Ovary (tissue), 9 donors: Measurements from ENCODE around the gene FGD3. TPM values are rescaled to one million over a fixed set of nuclear protein-coding genes. Genes with fewer than 3 reads are reported as not detected.

Experiments used
- DNase-seq, 5 donors: peaks; one replicate each; pipeline ENCODE4 v3.0.0-alpha.2; 2019 to 2020
- H3K27ac ChIP-seq, 2 donors: fragments of 200-600 bp; one replicate each; pipeline versions ENCODE4 v1.5.1 to v1.8.0; 2019 to 2022
- H3K27me3 ChIP-seq: fragments of 200-600 bp; one replicate; pipeline ENCODE4 v1.8.0; 2022
- H3K36me3 ChIP-seq: fragments of 200-600 bp; sonication (generic); one replicate; pipeline ENCODE4 v1.5.1; 2019
- H3K4me1 ChIP-seq: one replicate; pipeline ENCODE4 v1.8.1; 2013; ENCODE audit warnings: mild to moderate bottlenecking, moderate library complexity; ENCODE audit not compliant: insufficient read depth
- H3K4me3 ChIP-seq: fragments of 200-600 bp; sonication (generic); one replicate; pipeline ENCODE4 v1.5.1; 2017
- H3K9me3 ChIP-seq, 2 donors: fragments of 200-600 bp in 1 of 2; sonication (generic) in 1 of 2; one replicate each; pipeline versions ENCODE4 v1.5.1 to v1.8.1; 2013 to 2019; ENCODE audit warnings: mild to moderate bottlenecking in 1 of 2, moderate library complexity in 1 of 2
- CTCF ChIP-seq, 3 donors: fragments of 450-650 bp in 2 of 3; fragments of 200-600 bp in 1 of 3; IDR thresholded peaks; one replicate each; pipeline versions ENCODE4 v1.5.1 to v1.8.0; 2016 to 2022; ENCODE audit warnings: antibody characterized with exemption in 3 of 3, mild to moderate bottlenecking in 1 of 3
- EP300 ChIP-seq: sonication (generic); formaldehyde crosslinking; IDR thresholded peaks from one replicate; pipeline ENCODE4 v1.6.1; 2017; ENCODE audit warnings: antibody characterized with exemption
- POLR2A ChIP-seq: fragments of 450-650 bp; IDR thresholded peaks from one replicate; pipeline ENCODE4 v1.6.1; 2017; ENCODE audit warnings: antibody characterized with exemption, mild to moderate bottlenecking, moderate library complexity
- WGBS, 3 donors: extraction: QIAGEN DNeasy Blood & Tissue Kit in 1 of 3; methylation state at CpG; one replicate each; pipeline versions ENCODE4 v1.1.5 to v1.1.7; 2013 to 2017; 5-methylcytosine and 5-hydroxymethylcytosine counted together
- intact Hi-C, 4 donors: fragments of 100-400 bp; cut with DNase I; formaldehyde crosslinking; loops; one replicate each; pipeline versions ENCODE4 v1.11.0 to v1.15.1; 2022 to 2023
- polyA plus RNA-seq, 2 donors: library from polyadenylated mRNA; stranded (reverse); fragments of 200-250 nt in 1 of 2; fragments of 350-450 nt in 1 of 2; fragmentation: Illumina TruSeq in 1 of 2; extraction: RNeasy Lipid Tissue Mini Kit (QIAGEN cat#74804) in 1 of 2; gene quantifications; one replicate each; pipeline ENCODE4 v1.2.3, GENCODE V29; 2013 to 2014
- total RNA-seq, 7 donors: library from RNA; depleted of rRNA in 2 of 7; stranded (reverse); fragments of >200 nt in 2 of 7; fragmentation: NEBNext Ultra II Directional in 3 of 7; extraction: Animal tissue kit (Norgen Biotek cat#: 25700) in 3 of 7; gene quantifications; one replicate each; pipeline versions ENCODE4 v1.1.0 to v1.2.4, GENCODE V29; 2016 to 2023
- donor health status: DM: no; HTN: no; CAD: no; lungs with moderate emphysema.
- donor health status: DM: no; HTN: no; CAD: no.
- donor health status: Bipolar disorder and iron deficiency.
- donor health status: DM: yes; HTN: yes; CAD: no.
- donor health status: DM: no; HTN: no; CAD: no.
- donor health status: DM: yes; HTN: yes; CAD: no.

FGD3 gene
- total and polyA plus RNA-seq, 9 donors: 1.1 to 6.7 (median 2.0) TPM

DNA sequence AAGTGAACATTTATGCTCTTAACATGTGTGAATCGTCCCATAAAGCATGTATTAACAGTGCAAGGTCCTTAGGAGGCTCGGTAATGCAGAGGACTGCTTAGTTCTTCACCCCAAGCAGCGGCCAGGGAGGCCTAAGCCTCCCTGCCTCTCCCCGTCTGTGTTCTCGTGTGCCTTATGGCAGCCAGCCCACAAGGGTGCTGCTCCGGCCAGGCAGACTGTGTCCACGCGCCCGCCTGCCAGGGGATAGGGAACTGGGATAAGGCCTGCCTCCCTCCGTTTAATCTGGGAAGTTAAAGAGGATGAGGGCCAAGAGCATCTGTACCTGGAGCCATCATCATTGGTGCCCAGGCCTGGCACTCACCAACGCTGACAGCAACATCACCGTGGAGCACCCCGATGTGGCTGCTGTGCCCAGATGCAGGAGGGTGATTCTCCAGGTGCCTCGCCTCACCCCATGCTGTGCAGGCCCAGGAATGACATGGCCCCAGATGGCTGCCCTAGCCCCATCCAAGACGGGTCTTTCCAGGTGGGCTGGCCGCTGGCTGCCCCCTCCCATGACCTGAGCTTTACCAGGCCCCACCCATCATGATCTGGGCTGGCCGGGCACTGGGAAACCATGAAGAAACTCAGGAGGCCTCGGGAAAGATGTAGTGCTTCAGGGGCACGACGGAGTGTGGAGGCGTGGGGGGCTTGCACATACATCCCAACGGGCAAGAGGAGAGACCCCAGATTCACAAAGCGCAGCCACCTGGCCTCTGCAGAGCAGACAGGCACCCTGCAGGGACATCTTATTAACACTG lies 75.6 kb downstream of the FGD3 start:
- no peaks in the 10 kb centered on the region for H3K4me1 ChIP-seq
- TF ChIP-seq EP300: no peak
- TF ChIP-seq POLR2A: no peak
- TF ChIP-seq CTCF (IDR thresholded peaks at IDR 0.05): no peak
- H3K27ac ChIP-seq: no peak overlapping the region
- no peaks in the 10 kb centered on the region for H3K9me3 ChIP-seq
- WGBS, 3 donors: 91% methylated on average over 22 to 23 of the region's 23 CpGs
- H3K4me3 ChIP-seq: no peak overlapping the region
- intact Hi-C loops: no loop called here
- H3K36me3 ChIP-seq: no peaks in the 10 kb centered on the region
- peak in 1 of 5 donors; percentile 7 for DNase-seq
- H3K27me3 ChIP-seq: no peaks in the 10 kb centered on the region

DNA sequence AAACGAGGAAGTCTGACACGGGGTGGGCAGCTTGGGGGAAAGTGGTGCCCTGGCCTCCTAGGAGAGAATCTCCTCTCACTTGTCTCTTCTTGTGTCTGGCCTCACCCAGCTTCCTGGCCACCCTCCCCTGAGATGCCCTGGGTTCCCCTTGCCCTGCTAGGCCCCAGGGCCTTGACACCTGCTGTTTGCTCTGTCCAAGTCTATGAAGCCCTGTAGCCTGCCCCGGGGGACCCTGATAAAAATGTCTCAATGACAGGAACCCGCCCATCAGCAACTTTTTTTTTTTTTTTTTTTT lies 76.1 kb downstream of the FGD3 start:
- intact Hi-C loops: no loop called here
- Histone ChIP-seq H3K4me1 (no peaks in the 10 kb centered on the region), H3K27me3 (no peaks in the 10 kb centered on the region), H3K4me3 (no peak overlapping the region), H3K36me3 (no peaks in the 10 kb centered on the region), H3K9me3 (no peaks in the 10 kb centered on the region), H3K27ac (no peak overlapping the region)
- 74 to 91% (median 85%) methylated on average over 4 of the region's 4 CpGs for WGBS, 3 donors
- TF ChIP-seq POLR2A (no peak), CTCF (IDR thresholded peaks at IDR 0.05) (no peak), EP300 (no peak)
- DNase-seq: no peak

GRCh38 chr9:93024646-93024910 lies 77.3 kb downstream of the FGD3 start:
- no peak overlapping the region for H3K4me3 ChIP-seq
- no peak for TF ChIP-seq CTCF (IDR thresholded peaks at IDR 0.05)
- no peak for TF ChIP-seq POLR2A
- TF ChIP-seq EP300: no peak
- intact Hi-C loops: no loop called here
- WGBS, 3 donors: 54 to 74% (median 60%) methylated on average over 4 of the region's 4 CpGs
- H3K9me3 ChIP-seq: no peaks in the 10 kb centered on the region
- DNase-seq: no peak
- H3K27me3 ChIP-seq: no peaks in the 10 kb centered on the region
- no peaks in the 10 kb centered on the region for H3K4me1 ChIP-seq
- no peaks in the 10 kb centered on the region for H3K36me3 ChIP-seq
- no peak overlapping the region for H3K27ac ChIP-seq

GRCh38 chr9:93024986-93025630 lies 77.8 kb downstream of the FGD3 start:
- no peak for DNase-seq
- Histone ChIP-seq H3K27me3 (no peaks in the 10 kb centered on the region), H3K9me3 (no peaks in the 10 kb centered on the region), H3K4me1 (no peaks in the 10 kb centered on the region), H3K36me3 (no peaks in the 10 kb centered on the region), H3K4me3 (no peak overlapping the region), H3K27ac (no peak overlapping the region)
- TF ChIP-seq POLR2A: no peak
- WGBS, 3 donors: 84 to 89% (median 87%) methylated on average over 7 to 11 of the region's 11 CpGs
- intact Hi-C loops: no loop called here

DNA sequence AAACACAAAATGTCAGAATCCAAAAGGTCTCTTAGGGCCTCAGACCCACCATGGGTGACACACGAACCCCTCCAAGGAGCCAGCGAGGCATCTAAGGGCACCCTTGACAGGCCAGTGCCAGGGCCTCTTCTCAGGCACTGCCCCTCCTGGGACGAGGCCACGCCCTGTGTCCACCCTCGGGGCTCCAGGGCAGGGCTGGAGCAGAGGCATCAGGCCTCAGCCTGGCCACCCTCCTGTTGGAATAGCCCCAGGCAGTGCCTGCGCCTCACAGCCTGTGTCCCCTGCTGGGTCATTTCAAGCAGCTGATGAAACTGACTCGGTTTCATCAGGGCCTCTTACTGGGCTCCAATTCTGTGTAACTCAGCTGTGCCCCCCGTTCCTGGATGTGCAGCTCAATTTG lies 78.4 kb downstream of the FGD3 start:
- Histone ChIP-seq H3K4me1 (no peaks in the 10 kb centered on the region), H3K36me3 (no peaks in the 10 kb centered on the region), H3K27ac (no peak overlapping the region), H3K9me3 (no peaks in the 10 kb centered on the region), H3K27me3 (no peaks in the 10 kb centered on the region), H3K4me3 (no peak overlapping the region)
- TF ChIP-seq CTCF (IDR thresholded peaks at IDR 0.05) (no peak), POLR2A (no peak), EP300 (no peak)
- DNase-seq: no peak
- intact Hi-C loops: no loop called here
- whole genome bisulfite sequencing, 3 donors: 78 to 88% (median 85%) methylated on average over 5 to 8 of the region's 8 CpGs
